Liver (tissue), 3 donors: Measurements from ENCODE around the gene DEAF1.

Experiments
- CTCF ChIP-seq: fragments of 150-350 bp; IDR thresholded peaks from 2 replicates; pipeline ENCODE4 v1.5.1; 2017; ENCODE audit warnings: improper control_type of control experiment, low read depth, low read length; ENCODE audit not compliant: missing input control
- JUND ChIP-seq, 2 donors: IDR thresholded peaks; 2 replicates each; pipeline ENCODE4 v1.6.1; 2016; ENCODE audit warnings: antibody characterized with exemption in 2 of 2
- RAD21 ChIP-seq, 2 donors: IDR thresholded peaks; 2 replicates each; pipeline ENCODE4 v1.6.1; 2016; ENCODE audit warnings: antibody characterized with exemption in 2 of 2, mild to moderate bottlenecking in 2 of 2
- YY1 ChIP-seq: IDR thresholded peaks from 2 replicates; pipeline ENCODE4 v1.6.1; 2016; ENCODE audit warnings: antibody characterized with exemption, mild to moderate bottlenecking
- TF ChIP-seq, protein P1 (sequence below): IDR thresholded peaks from 2 replicates; pipeline ENCODE4 v1.6.1; 2016; ENCODE audit warnings: antibody characterized with exemption, mild to moderate bottlenecking
- donor health status: healthy.
- donor health status: healthy.

- TF ChIP-seq CTCF (no peak), RAD21 (IDR thresholded peaks at IDR 0.05) (no peak), YY1 (no peak), JUND (IDR thresholded peaks at IDR 0.05) (no peak)
- TF ChIP-seq, protein P1, sequence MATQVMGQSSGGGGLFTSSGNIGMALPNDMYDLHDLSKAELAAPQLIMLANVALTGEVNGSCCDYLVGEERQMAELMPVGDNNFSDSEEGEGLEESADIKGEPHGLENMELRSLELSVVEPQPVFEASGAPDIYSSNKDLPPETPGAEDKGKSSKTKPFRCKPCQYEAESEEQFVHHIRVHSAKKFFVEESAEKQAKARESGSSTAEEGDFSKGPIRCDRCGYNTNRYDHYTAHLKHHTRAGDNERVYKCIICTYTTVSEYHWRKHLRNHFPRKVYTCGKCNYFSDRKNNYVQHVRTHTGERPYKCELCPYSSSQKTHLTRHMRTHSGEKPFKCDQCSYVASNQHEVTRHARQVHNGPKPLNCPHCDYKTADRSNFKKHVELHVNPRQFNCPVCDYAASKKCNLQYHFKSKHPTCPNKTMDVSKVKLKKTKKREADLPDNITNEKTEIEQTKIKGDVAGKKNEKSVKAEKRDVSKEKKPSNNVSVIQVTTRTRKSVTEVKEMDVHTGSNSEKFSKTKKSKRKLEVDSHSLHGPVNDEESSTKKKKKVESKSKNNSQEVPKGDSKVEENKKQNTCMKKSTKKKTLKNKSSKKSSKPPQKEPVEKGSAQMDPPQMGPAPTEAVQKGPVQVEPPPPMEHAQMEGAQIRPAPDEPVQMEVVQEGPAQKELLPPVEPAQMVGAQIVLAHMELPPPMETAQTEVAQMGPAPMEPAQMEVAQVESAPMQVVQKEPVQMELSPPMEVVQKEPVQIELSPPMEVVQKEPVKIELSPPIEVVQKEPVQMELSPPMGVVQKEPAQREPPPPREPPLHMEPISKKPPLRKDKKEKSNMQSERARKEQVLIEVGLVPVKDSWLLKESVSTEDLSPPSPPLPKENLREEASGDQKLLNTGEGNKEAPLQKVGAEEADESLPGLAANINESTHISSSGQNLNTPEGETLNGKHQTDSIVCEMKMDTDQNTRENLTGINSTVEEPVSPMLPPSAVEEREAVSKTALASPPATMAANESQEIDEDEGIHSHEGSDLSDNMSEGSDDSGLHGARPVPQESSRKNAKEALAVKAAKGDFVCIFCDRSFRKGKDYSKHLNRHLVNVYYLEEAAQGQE = no peak
Measured at GRCh38 chr11:665062-665703, 29.8 kb downstream of the DEAF1 start.
